Neural cell (in vitro differentiated cells): ENCODE results near the gene PTK6.

Source experiments
- EZH2 ChIP-seq: fragments of 200-600, 300-800 bp; shearing (Covaris generic), sonication (generic); IDR thresholded peaks from 2 replicates; pipeline ENCODE4 v1.6.1; 2014; ENCODE audit warnings: antibody characterized with exemption, low read length, borderline replicate concordance, mild to moderate bottlenecking; ENCODE audit not compliant: insufficient read depth, poor library complexity, severe bottlenecking
- TAF1 ChIP-seq: IDR thresholded peaks from 2 replicates; pipeline ENCODE4 v1.6.1; 2012; ENCODE audit warnings: low read depth
- TF ChIP-seq, protein P1 (sequence below): fragments of 450-650 bp; IDR thresholded peaks from 2 replicates; pipeline ENCODE4 v1.5.1; 2014; ENCODE audit warnings: antibody characterized with exemption, mild to moderate bottlenecking, moderate library complexity; ENCODE audit not compliant: poor library complexity, severe bottlenecking

DNA sequence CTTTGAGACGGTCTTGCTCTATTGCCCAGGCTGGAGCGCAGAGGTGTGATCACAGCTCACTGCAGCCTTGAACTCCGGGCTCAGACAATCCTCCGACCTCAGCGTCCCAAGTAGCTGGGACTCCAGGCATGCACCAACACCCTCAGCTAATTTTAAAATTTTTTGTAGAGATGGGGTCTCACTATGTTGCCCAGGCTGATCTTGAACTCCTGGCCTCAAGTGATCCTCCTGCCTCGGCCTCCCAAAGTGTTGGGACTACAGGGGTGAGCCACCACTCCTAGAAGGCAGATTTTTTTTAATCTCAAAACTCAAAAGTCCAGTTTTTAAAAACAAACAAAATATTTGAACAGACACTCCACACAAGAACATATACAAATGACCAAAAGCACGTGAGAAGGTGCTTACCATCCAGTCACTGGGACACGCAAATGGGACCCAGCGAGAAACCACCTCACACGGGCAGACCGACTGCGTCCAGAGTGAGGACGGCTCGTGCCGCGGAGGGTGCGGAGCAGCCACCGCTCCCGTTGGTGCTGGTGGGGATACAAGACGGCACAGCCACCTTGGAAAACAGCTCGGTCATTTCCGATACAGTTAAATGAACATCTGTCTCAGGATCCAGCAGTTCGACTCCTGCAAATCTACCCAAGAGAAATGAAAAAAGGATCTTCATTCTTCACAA, 45.3 kb upstream of the PTK6 start:
- TF ChIP-seq, protein P1, sequence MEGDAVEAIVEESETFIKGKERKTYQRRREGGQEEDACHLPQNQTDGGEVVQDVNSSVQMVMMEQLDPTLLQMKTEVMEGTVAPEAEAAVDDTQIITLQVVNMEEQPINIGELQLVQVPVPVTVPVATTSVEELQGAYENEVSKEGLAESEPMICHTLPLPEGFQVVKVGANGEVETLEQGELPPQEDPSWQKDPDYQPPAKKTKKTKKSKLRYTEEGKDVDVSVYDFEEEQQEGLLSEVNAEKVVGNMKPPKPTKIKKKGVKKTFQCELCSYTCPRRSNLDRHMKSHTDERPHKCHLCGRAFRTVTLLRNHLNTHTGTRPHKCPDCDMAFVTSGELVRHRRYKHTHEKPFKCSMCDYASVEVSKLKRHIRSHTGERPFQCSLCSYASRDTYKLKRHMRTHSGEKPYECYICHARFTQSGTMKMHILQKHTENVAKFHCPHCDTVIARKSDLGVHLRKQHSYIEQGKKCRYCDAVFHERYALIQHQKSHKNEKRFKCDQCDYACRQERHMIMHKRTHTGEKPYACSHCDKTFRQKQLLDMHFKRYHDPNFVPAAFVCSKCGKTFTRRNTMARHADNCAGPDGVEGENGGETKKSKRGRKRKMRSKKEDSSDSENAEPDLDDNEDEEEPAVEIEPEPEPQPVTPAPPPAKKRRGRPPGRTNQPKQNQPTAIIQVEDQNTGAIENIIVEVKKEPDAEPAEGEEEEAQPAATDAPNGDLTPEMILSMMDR: no peak
- TF ChIP-seq EZH2: no peak
- no peak for TF ChIP-seq TAF1
